CD4-positive, alpha-beta T cell (primary cell): ENCODE results near the gene EPB41L1. TPM values are rescaled to one million over a fixed set of nuclear protein-coding genes. Genes with fewer than 3 reads are reported as not detected.

ENCODE experiments used
- ATAC-seq: fragments of 200-7000 bp; cut with Tn5 transposase; one replicate; pipeline ENCODE4 v1.10.0; 2022; ENCODE audit warnings: mild to moderate bottlenecking; ENCODE audit not compliant: poor library complexity
- CTCF ChIA-PET: fragments of 350-600 bp; sonication (Branson Sonifier 250); formaldehyde crosslinking; loops from one replicate; lab custom pipeline; 2021; ENCODE audit warnings: antibody characterized with exemption, inconsistent platforms; lab: Charles Lee
- POLR2A ChIA-PET: fragments of 350-600 bp; sonication (Branson Sonifier 250); formaldehyde crosslinking; loops from one replicate; lab custom pipeline; 2021; ENCODE audit warnings: antibody characterized with exemption, inconsistent platforms; lab: Charles Lee
- DNase-seq, 14 experiments: peaks; one replicate each; pipeline ENCODE4 v3.0.0-alpha.2; 2013 to 2020; ENCODE audit warnings: mixed read lengths in 2 of 14
- H3K27ac ChIP-seq, 2 donors: one replicate each; pipeline versions ENCODE4 v1.5.1 to v1.7.0; 2013; ENCODE audit warnings: low read length in 2 of 2, low read depth in 1 of 2, mild to moderate bottlenecking in 1 of 2
- H3K27me3 ChIP-seq, 2 experiments: 1 replicate in 1 of 2; 2 replicates in 1 of 2; pipeline versions ENCODE4 v1.6.1 to v1.7.0; 2013; ENCODE audit warnings: low read length in 2 of 2, control low read depth in 1 of 2, mild to moderate bottlenecking in 1 of 2, moderate library complexity in 1 of 2; ENCODE audit not compliant: insufficient read depth in 2 of 2, control insufficient read depth in 1 of 2
- H3K36me3 ChIP-seq: one replicate; pipeline ENCODE4 v1.6.1; 2013; ENCODE audit warnings: low read length, control low read depth; ENCODE audit not compliant: insufficient read depth
- H3K4me1 ChIP-seq: one replicate; pipeline ENCODE4 v1.6.1; 2013; ENCODE audit warnings: low read length, control low read depth; ENCODE audit not compliant: insufficient read depth
- H3K4me3 ChIP-seq: one replicate; pipeline ENCODE4 v1.5.1; 2013; ENCODE audit warnings: mild to moderate bottlenecking, low read length, moderate library complexity
- H3K9me3 ChIP-seq, 2 experiments: 1 replicate in 1 of 2; 2 replicates in 1 of 2; pipeline versions ENCODE4 v1.6.1 to v1.7.0; 2013; ENCODE audit warnings: low read length in 2 of 2, mild to moderate bottlenecking in 2 of 2, control low read depth in 1 of 2, moderate library complexity in 1 of 2; ENCODE audit not compliant: control insufficient read depth in 1 of 2, insufficient read depth in 1 of 2
- H3K27ac Mint-ChIP-seq: one replicate; pipeline ENCODE4 v1.8.0; 2020; ENCODE audit warnings: mixed read lengths
- H3K27me3 Mint-ChIP-seq: one replicate; pipeline ENCODE4 v1.8.0; 2021; ENCODE audit warnings: mixed read lengths
- H3K36me3 Mint-ChIP-seq: one replicate; pipeline ENCODE4 v1.8.0; 2021; ENCODE audit warnings: low read depth, mixed read lengths
- H3K4me1 Mint-ChIP-seq: one replicate; pipeline ENCODE4 v1.8.0; 2021; ENCODE audit warnings: low read depth, mixed read lengths
- H3K4me3 Mint-ChIP-seq: one replicate; pipeline ENCODE4 v1.8.0; 2020; ENCODE audit warnings: mild to moderate bottlenecking, mixed read lengths
- H3K9me3 Mint-ChIP-seq: one replicate; pipeline ENCODE4 v1.8.0; 2020; ENCODE audit warnings: mixed read lengths
- CTCF ChIP-seq: fragments of 200-600 bp; IDR thresholded peaks from one replicate; pipeline ENCODE4 v1.8.0; 2022; ENCODE audit warnings: antibody characterized with exemption, mild to moderate bottlenecking
- intact Hi-C, 2 experiments: fragments of 100-400 bp; cut with DNase I in 1 of 2; cut with micrococcal nuclease in 1 of 2; formaldehyde crosslinking; loops; one replicate each; pipeline versions ENCODE4 v1.15.1 to v1.9.0; 2023 to 2025; cut with DNase I, micrococcal nuclease
- total RNA-seq, 174 experiments: library from RNA in 2 of 174; stranded (reverse) in 2 of 174; gene quantifications; one replicate each; pipeline ENCODE4 v1.2.3 and lab custom pipeline; 2021 to 2026

Gene EPB41L1
- total RNA-seq, 2 experiments from 2014 or later = 0.19 to 0.25 TPM

- Histone ChIP-seq H3K36me3 (no peaks in the 10 kb centered on the region), H3K9me3 (no peaks in the 10 kb centered on the region), H3K27me3 (no peaks in the 10 kb centered on the region), H3K4me1 (no peaks in the 10 kb centered on the region), H3K27ac (no peak overlapping the region), H3K4me3 (no peak overlapping the region)
- Mint-ChIP-seq H3K36me3 (no peaks in the 10 kb centered on the region), H3K27ac (no peak overlapping the region), H3K4me3 (no peak overlapping the region), H3K4me1 (no peaks in the 10 kb centered on the region), H3K9me3 (no peaks in the 10 kb centered on the region), H3K27me3 (no peaks in the 10 kb centered on the region)
- ChIA-PET POLR2A (no interaction called here), CTCF (no interaction called here)
- intact Hi-C loops = no loop called here
- TF ChIP-seq CTCF = no peak
- DNase-seq (no peak), ATAC-seq (no peak)
These were observed 110.1 kb downstream of the EPB41L1 start for GRCh38 chr20:36264426-36265246.

- POLR2A ChIA-PET = no interaction called here
These were observed 111.6 kb downstream of the EPB41L1 start for GRCh38 chr20:36266189-36266588.

GRCh38 chr20:36267605-36268381, 113.3 kb downstream of the EPB41L1 start:
- Mint-ChIP-seq H3K36me3 (no peaks in the 10 kb centered on the region), H3K9me3 (no peaks in the 10 kb centered on the region), H3K4me1 (no peaks in the 10 kb centered on the region), H3K27ac (no peak overlapping the region), H3K27me3 (no peaks in the 10 kb centered on the region), H3K4me3 (no peak overlapping the region)
- no peak overlapping the region for H3K4me3 ChIP-seq
- ChIA-PET CTCF (no interaction called here), POLR2A (no interaction called here)
- no peak overlapping the region for H3K27ac ChIP-seq
- no peaks in the 10 kb centered on the region for H3K9me3 ChIP-seq
- no peak for DNase-seq
- no peaks in the 10 kb centered on the region for H3K27me3 ChIP-seq
- intact Hi-C loops = no loop called here
- no peak for ATAC-seq
- H3K4me1 ChIP-seq = no peaks in the 10 kb centered on the region
- no peaks in the 10 kb centered on the region for H3K36me3 ChIP-seq
- no peak for TF ChIP-seq CTCF

More at GRCh38 chr20:36266189-36266588, 111.6 kb downstream of the EPB41L1 start:
- Histone ChIP-seq H3K4me3 (no peak overlapping the region), H3K4me1 (no peaks in the 10 kb centered on the region), H3K9me3 (no peaks in the 10 kb centered on the region), H3K27me3 (no peaks in the 10 kb centered on the region), H3K27ac (no peak overlapping the region), H3K36me3 (no peaks in the 10 kb centered on the region)
- TF ChIP-seq CTCF = no peak
- DNase-seq (no peak), ATAC-seq (no peak)
- Mint-ChIP-seq H3K4me3 (no peak overlapping the region), H3K27ac (no peak overlapping the region), H3K36me3 (no peaks in the 10 kb centered on the region), H3K9me3 (no peaks in the 10 kb centered on the region), H3K4me1 (no peaks in the 10 kb centered on the region), H3K27me3 (no peaks in the 10 kb centered on the region)
- intact Hi-C loops = no loop called here
- CTCF ChIA-PET = no interaction called here
